ENCODE data around the gene LGI2.

Gene LGI2

DNA sequence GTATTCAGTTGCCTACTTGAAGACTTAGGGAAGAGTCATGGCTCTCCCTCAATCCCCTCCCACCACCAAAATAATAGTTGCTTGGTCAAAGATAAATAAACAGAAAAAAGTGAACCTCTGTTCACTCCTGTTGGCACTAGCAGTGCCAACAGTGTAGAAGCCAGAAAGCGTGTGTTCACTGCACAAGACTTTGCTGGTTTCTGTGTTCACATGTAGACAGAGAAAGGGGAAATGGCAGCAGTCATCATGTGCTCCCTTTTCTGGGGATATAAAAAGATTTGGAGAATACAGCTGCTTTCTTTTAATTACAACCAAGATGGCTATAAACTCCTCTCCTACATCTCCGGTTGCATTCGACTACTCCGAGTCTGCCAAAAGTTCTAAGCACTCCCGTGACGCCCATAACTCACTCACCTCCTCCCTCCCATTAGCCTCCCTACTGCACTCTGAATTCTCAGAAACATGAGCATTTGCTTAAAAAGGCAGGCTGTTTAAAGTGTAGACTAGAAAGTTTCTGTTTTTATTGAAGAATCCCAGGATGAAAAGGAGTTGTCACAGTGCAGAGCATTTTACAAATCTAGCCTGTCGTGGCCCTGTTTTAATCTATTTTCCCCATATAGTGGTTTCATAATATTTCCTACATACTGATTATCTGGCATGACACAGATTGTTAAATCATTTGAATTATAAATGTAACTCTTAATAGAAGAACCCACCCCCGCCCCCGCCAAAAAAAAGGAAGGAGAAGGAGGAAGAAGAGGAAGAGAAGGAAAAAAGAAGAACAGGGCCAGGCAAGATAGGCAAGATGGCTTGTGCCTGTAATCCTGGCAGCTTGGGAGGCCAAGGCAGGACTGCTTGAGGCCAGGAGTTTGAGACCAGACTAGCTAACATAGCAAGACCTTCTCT lies 16.7 kb downstream of the LGI2 start:
- Histone ChIP-seq H3K27ac (ENCODE audit: low read depth, low read length) (no peak overlapping the region), H3K27me3 (ENCODE audit: insufficient read depth, low read length, poor library complexity) (no peaks in the 10 kb centered on the region), H3K56ac (ENCODE audit: low read length) (no peak overlapping the region), H3K79me1 (ENCODE audit: low read length) (no peaks in the 10 kb centered on the region), H3K4me1 (ENCODE audit: control insufficient read depth, low read depth, low read length) (peaks cover 9% of the 10 kb centered on the region), H2AK5ac (ENCODE audit: low read length) (no peak overlapping the region), H4K5ac (ENCODE audit: low read length) (no peak overlapping the region), H3K9ac (ENCODE audit: low read length) (no peak overlapping the region), H3K79me2 (ENCODE audit: control insufficient read depth, insufficient read depth, low read length) (no peaks in the 10 kb centered on the region), H3K18ac (ENCODE audit: low read length) (no peak overlapping the region), H3K4me2 (ENCODE audit: low read length) (no peak overlapping the region), H3K23ac (ENCODE audit: low read length) (no peak overlapping the region), H2BK120ac (ENCODE audit: low read depth, low read length) (no peak overlapping the region), H3K36me3 (ENCODE audit: control insufficient read depth, insufficient read depth, low read length) (no peaks in the 10 kb centered on the region), H3K4me3 (ENCODE audit: low read length) (no peak overlapping the region), H2BK5ac (ENCODE audit: low read length) (no peak overlapping the region), H3K4ac (ENCODE audit: low read depth, low read length) (no peak overlapping the region), H4K8ac (ENCODE audit: low read depth, low read length) (no peak overlapping the region), H2BK15ac (replicated peaks; ENCODE audit: low read depth) (no peak overlapping the region)
- WGBS (ENCODE audit: extremely low coverage, insufficient coverage, low lambda C conversion rate) = 100% methylated on average over 3 of the region's 9 CpGs
- DNase-seq = no peak

DNA sequence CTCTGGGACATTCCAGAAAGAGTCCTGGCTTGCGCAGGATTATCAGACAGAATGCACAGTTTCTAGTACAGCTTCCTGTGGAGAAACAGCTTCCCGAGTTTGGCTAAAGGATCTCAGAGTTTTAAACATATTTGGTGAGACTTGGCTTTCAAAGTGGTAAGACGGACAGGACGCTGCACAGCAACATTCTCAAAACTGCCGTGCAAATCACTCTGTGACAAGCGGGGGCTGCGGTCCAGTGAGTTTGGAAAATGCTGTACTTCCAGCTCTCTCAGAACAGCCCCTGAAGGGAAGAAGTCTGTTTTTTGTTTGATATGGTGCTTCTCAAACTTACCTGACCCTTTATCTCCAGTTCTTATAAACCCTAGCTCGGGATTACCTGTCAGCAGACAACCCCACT lies 18.1 kb downstream of the LGI2 start:
- no peak overlapping the region for H3K18ac ChIP-seq (ENCODE audit: low read length)
- H3K4me1 ChIP-seq (ENCODE audit: control insufficient read depth, low read depth, low read length) = peaks cover 9% of the 10 kb centered on the region
- WGBS (ENCODE audit: extremely low coverage, insufficient coverage, low lambda C conversion rate) = no CpG with 5 or more reads among the region's 8 CpGs
- no peak overlapping the region for H2AK5ac ChIP-seq (ENCODE audit: low read length)
- H4K8ac ChIP-seq (ENCODE audit: low read depth, low read length) = no peak overlapping the region
- no peak overlapping the region for H3K27ac ChIP-seq (ENCODE audit: low read depth, low read length)
- no peaks in the 10 kb centered on the region for H3K27me3 ChIP-seq (ENCODE audit: insufficient read depth, low read length, poor library complexity)
- H3K36me3 ChIP-seq (ENCODE audit: control insufficient read depth, insufficient read depth, low read length) = no peaks in the 10 kb centered on the region
- no peak overlapping the region for H2BK120ac ChIP-seq (ENCODE audit: low read depth, low read length)
- no peak overlapping the region for H2BK5ac ChIP-seq (ENCODE audit: low read length)
- H3K79me1 ChIP-seq (ENCODE audit: low read length) = no peaks in the 10 kb centered on the region
- DNase-seq = no peak
- H3K4ac ChIP-seq (ENCODE audit: low read depth, low read length) = no peak overlapping the region
- H3K4me2 ChIP-seq (ENCODE audit: low read length) = no peak overlapping the region
- H3K56ac ChIP-seq (ENCODE audit: low read length) = no peak overlapping the region
- H3K4me3 ChIP-seq (ENCODE audit: low read length) = no peak overlapping the region
- H4K5ac ChIP-seq (ENCODE audit: low read length) = no peak overlapping the region
- no peak overlapping the region for H3K9ac ChIP-seq (ENCODE audit: low read length)
- no peak overlapping the region for H2BK15ac ChIP-seq (replicated peaks; ENCODE audit: low read depth)
- H3K79me2 ChIP-seq (ENCODE audit: control insufficient read depth, insufficient read depth, low read length) = no peaks in the 10 kb centered on the region
- H3K23ac ChIP-seq (ENCODE audit: low read length) = no peak overlapping the region

DNA sequence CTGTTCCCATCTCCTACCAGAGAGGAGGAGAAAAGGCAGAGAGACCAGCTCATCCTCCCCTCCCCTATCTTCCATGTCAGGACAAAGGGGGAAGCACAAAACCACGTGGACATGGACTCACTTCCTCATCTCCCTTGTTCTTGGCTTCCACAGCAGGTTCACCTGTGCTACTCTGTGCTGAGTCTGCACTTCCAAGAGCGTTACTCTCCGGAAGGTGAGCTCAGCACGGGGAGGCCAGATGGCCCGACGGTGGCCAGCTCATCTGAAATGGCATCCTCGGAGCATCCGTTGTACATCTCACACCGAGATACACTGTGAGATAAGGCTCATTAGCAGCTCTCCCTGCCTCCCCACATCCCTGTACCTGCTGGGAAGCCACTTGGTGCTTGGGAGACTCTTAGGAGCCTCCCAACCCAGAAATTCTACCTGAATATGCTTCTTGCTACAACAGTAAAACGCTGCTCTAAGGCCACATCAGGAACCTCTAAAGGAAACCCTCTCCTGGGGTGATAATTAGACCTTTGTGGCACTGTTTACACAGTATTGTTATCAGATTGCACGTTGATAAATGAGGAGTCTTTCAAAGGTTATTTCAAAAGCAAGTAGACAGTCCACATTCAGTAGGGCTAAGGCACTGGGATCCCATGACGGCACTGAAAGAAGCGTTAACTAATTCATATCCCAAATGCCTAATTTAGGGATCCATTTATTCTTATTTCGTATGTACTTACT lies 19.4 kb downstream of the LGI2 start:
- Histone ChIP-seq H3K79me1 (ENCODE audit: low read length) (no peaks in the 10 kb centered on the region), H3K4me2 (ENCODE audit: low read length) (no peak overlapping the region), H3K9ac (ENCODE audit: low read length) (no peak overlapping the region), H2AK5ac (ENCODE audit: low read length) (no peak overlapping the region), H3K56ac (ENCODE audit: low read length) (no peak overlapping the region), H4K5ac (ENCODE audit: low read length) (no peak overlapping the region), H3K18ac (ENCODE audit: low read length) (no peak overlapping the region), H3K27ac (ENCODE audit: low read depth, low read length) (no peak overlapping the region), H3K79me2 (ENCODE audit: control insufficient read depth, insufficient read depth, low read length) (no peaks in the 10 kb centered on the region), H3K27me3 (ENCODE audit: insufficient read depth, low read length, poor library complexity) (no peaks in the 10 kb centered on the region), H4K8ac (ENCODE audit: low read depth, low read length) (no peak overlapping the region), H3K4ac (ENCODE audit: low read depth, low read length) (no peak overlapping the region), H2BK15ac (replicated peaks; ENCODE audit: low read depth) (no peak overlapping the region), H3K36me3 (ENCODE audit: control insufficient read depth, insufficient read depth, low read length) (no peaks in the 10 kb centered on the region), H3K4me1 (ENCODE audit: control insufficient read depth, low read depth, low read length) (peaks cover 9% of the 10 kb centered on the region), H3K23ac (ENCODE audit: low read length) (no peak overlapping the region), H3K4me3 (ENCODE audit: low read length) (no peak overlapping the region), H2BK5ac (ENCODE audit: low read length) (no peak overlapping the region), H2BK120ac (ENCODE audit: low read depth, low read length) (no peak overlapping the region)
- no peak for DNase-seq
- no CpG with 5 or more reads among the region's 14 CpGs for WGBS (ENCODE audit: extremely low coverage, insufficient coverage, low lambda C conversion rate)

DNA sequence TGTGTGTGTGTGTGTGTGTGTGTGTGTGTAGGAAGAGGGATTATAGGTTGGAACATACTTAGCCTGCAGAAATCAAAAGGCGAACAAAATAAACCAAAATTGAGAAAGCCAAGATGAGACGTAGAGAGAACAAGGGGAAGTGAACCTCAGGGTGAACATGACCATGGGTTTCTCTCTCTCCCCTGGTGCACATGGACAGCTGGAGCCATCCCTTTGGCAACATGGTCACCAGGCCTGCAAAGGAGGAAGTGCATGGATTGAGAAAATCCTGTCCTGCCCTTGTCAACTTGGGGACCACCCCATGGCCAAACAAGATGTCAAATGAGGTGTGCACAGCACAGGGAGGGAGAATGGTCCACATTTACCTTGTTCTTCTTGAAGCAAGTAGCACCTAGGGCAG lies 23.1 kb downstream of the LGI2 start:
- no peak overlapping the region for H4K8ac ChIP-seq (ENCODE audit: low read depth, low read length)
- H3K4me2 ChIP-seq (ENCODE audit: low read length) = no peak overlapping the region
- no peak overlapping the region for H3K9ac ChIP-seq (ENCODE audit: low read length)
- H3K4ac ChIP-seq (ENCODE audit: low read depth, low read length) = no peak overlapping the region
- H2AK5ac ChIP-seq (ENCODE audit: low read length) = no peak overlapping the region
- H3K18ac ChIP-seq (ENCODE audit: low read length) = no peak overlapping the region
- no peaks in the 10 kb centered on the region for H3K79me2 ChIP-seq (ENCODE audit: control insufficient read depth, insufficient read depth, low read length)
- no peaks in the 10 kb centered on the region for H3K27me3 ChIP-seq (ENCODE audit: insufficient read depth, low read length, poor library complexity)
- no CpG with 5 or more reads among the region's 2 CpGs for WGBS (ENCODE audit: extremely low coverage, insufficient coverage, low lambda C conversion rate)
- no peak for DNase-seq
- H3K79me1 ChIP-seq (ENCODE audit: low read length) = no peaks in the 10 kb centered on the region
- H4K5ac ChIP-seq (ENCODE audit: low read length) = no peak overlapping the region
- H2BK120ac ChIP-seq (ENCODE audit: low read depth, low read length) = no peak overlapping the region
- H3K23ac ChIP-seq (ENCODE audit: low read length) = no peak overlapping the region
- no peak overlapping the region for H2BK15ac ChIP-seq (replicated peaks; ENCODE audit: low read depth)
- H3K27ac ChIP-seq (ENCODE audit: low read depth, low read length) = no peak overlapping the region
- no peak overlapping the region for H2BK5ac ChIP-seq (ENCODE audit: low read length)
- H3K36me3 ChIP-seq (ENCODE audit: control insufficient read depth, insufficient read depth, low read length) = no peaks in the 10 kb centered on the region
- no peak overlapping the region for H3K4me3 ChIP-seq (ENCODE audit: low read length)
- no peak overlapping the region for H3K56ac ChIP-seq (ENCODE audit: low read length)
- H3K4me1 ChIP-seq (ENCODE audit: control insufficient read depth, low read depth, low read length) = peaks cover 9% of the 10 kb centered on the region

DNA sequence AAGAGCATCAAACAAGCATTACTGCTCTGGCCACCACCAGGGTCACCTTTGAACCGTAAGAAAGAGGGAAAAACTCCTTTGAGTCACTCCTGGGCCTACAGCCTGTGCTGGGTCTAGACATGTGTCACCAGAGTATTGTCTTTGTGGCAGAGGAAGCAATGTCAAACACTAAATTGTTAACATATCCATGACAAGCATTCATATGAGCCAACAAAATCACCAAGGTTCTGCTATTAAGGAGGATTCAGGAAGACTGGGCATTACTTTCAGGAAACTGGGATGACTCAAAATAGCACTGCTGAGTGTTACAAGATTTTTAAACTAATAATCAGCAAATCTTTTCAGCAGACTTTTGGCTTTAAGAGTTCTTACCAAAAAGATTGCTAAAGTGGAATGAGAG lies 28.1 kb downstream of the LGI2 start:
- no peak overlapping the region for H3K4ac ChIP-seq (ENCODE audit: low read depth, low read length)
- H3K4me1 ChIP-seq (ENCODE audit: control insufficient read depth, low read depth, low read length) = peaks cover 4% of the 10 kb centered on the region
- H2BK5ac ChIP-seq (ENCODE audit: low read length) = no peak overlapping the region
- H3K9ac ChIP-seq (ENCODE audit: low read length) = no peak overlapping the region
- no peak overlapping the region for H2BK15ac ChIP-seq (replicated peaks; ENCODE audit: low read depth)
- no peak overlapping the region for H3K23ac ChIP-seq (ENCODE audit: low read length)
- no peak overlapping the region for H3K4me3 ChIP-seq (ENCODE audit: low read length)
- no peak overlapping the region for H4K8ac ChIP-seq (ENCODE audit: low read depth, low read length)
- no peak overlapping the region for H2AK5ac ChIP-seq (ENCODE audit: low read length)
- H4K5ac ChIP-seq (ENCODE audit: low read length) = no peak overlapping the region
- H3K4me2 ChIP-seq (ENCODE audit: low read length) = no peak overlapping the region
- H3K79me1 ChIP-seq (ENCODE audit: low read length) = no peaks in the 10 kb centered on the region
- no peak overlapping the region for H2BK120ac ChIP-seq (ENCODE audit: low read depth, low read length)
- H3K79me2 ChIP-seq (ENCODE audit: control insufficient read depth, insufficient read depth, low read length) = no peaks in the 10 kb centered on the region
- H3K27ac ChIP-seq (ENCODE audit: low read depth, low read length) = no peak overlapping the region
- H3K56ac ChIP-seq (ENCODE audit: low read length) = no peak overlapping the region
- H3K18ac ChIP-seq (ENCODE audit: low read length) = no peak overlapping the region
- DNase-seq = no peak
- no peaks in the 10 kb centered on the region for H3K27me3 ChIP-seq (ENCODE audit: insufficient read depth, low read length, poor library complexity)
- H3K36me3 ChIP-seq (ENCODE audit: control insufficient read depth, insufficient read depth, low read length) = no peaks in the 10 kb centered on the region
- no CpG with 5 or more reads among the region's 1 CpG for WGBS (ENCODE audit: extremely low coverage, insufficient coverage, low lambda C conversion rate)
